Endothelial cell of umbilical vein (primary cell): Measurements from ENCODE around the gene PPFIA2. TPM values are rescaled to one million over a fixed set of nuclear protein-coding genes. Genes with fewer than 3 reads are reported as not detected.

Experiments used
- BruUV-seq: library from RNA; stranded (reverse); fragments of 400-500 nt; replicated peaks from 2 replicates; lab custom pipeline; 2021; lab: Mats Ljungman, UMichigan
- CTCF ChIA-PET: fragments of 300-600, 350-600 bp; sonication (Branson Sonifier 250); formaldehyde crosslinking; loops from one replicate; lab custom pipeline; 2021; ENCODE audit warnings: antibody characterized with exemption, inconsistent platforms; lab: Charles Lee
- POLR2A ChIA-PET: fragments of 300-600, 350-600 bp; sonication (Branson Sonifier 250); formaldehyde crosslinking; loops from one replicate; lab custom pipeline; 2021; ENCODE audit warnings: antibody characterized with exemption, inconsistent platforms; lab: Charles Lee
- DNase-seq: peaks from one replicate; pipeline ENCODE4 v3.0.0-alpha.2; 2011; ENCODE audit warnings: low read depth, low spot score
- FAIRE-seq: peaks from 2 replicates; lab custom pipeline; 2011; peaks lifted over from hg19 to GRCh38; lab: Jason Lieb, UNC
- H2AFZ ChIP-seq: 2 replicates; pipeline ENCODE4 v1.6.0; 2012; ENCODE audit warnings: low read depth, low read length, control low read depth, inconsistent platforms
- H3K27ac ChIP-seq: 2 replicates; pipeline ENCODE4 v1.5.1; 2011; ENCODE audit warnings: low read depth, mild to moderate bottlenecking, control low read depth, low read length, moderate library complexity; ENCODE audit not compliant: insufficient read depth
- H3K27me3 ChIP-seq, 2 experiments: 2 replicates each; pipeline versions ENCODE4 v1.6.0 to v1.6.1; 2011; ENCODE audit warnings: low read length in 2 of 2, mixed read lengths in 1 of 2; ENCODE audit not compliant: control insufficient read depth in 2 of 2, insufficient read depth in 2 of 2
- H3K36me3 ChIP-seq, 2 experiments: 2 replicates in 1 of 2; 3 replicates in 1 of 2; pipeline ENCODE4 v1.5.1; 2011; ENCODE audit warnings: low read length in 2 of 2, mild to moderate bottlenecking in 1 of 2, moderate library complexity in 1 of 2; ENCODE audit not compliant: control insufficient read depth in 2 of 2, insufficient read depth in 2 of 2; ENCODE audit errors: extremely low read depth in 1 of 2
- H3K4me1 ChIP-seq: 3 replicates; pipeline ENCODE4 v1.5.1; 2011; ENCODE audit warnings: mild to moderate bottlenecking, low read length; ENCODE audit not compliant: control insufficient read depth, insufficient read depth; ENCODE audit errors: extremely low read depth
- H3K4me2 ChIP-seq: 2 replicates; pipeline ENCODE4 v1.6.1; 2011; ENCODE audit warnings: low read length, control low read depth, mixed read lengths; ENCODE audit not compliant: insufficient read depth
- H3K4me3 ChIP-seq, 3 experiments: fragments of 200-600 bp in 1 of 3; sonication (generic), shearing (Covaris generic) in 1 of 3; replicated peaks in 1 of 3; 2 replicates each; pipeline ENCODE4 v1.5.1; 2011 to 2016; ENCODE audit warnings: control low read depth in 3 of 3, low read length in 3 of 3, mild to moderate bottlenecking in 2 of 3, inconsistent platforms in 1 of 3, low read depth in 1 of 3, moderate library complexity in 1 of 3; ENCODE audit not compliant: insufficient read depth in 1 of 3
- H3K79me2 ChIP-seq: 2 replicates; pipeline ENCODE4 v1.6.0; 2012; ENCODE audit warnings: low read length, inconsistent platforms; ENCODE audit not compliant: control insufficient read depth, insufficient read depth
- H3K9ac ChIP-seq: replicated peaks from 2 replicates; pipeline ENCODE3; 2011; ENCODE audit warnings: low read length, control low read depth; ENCODE audit not compliant: insufficient read depth; ENCODE audit errors: extremely low read depth
- H3K9me1 ChIP-seq: replicated peaks from 3 replicates; pipeline ENCODE4 v1.6.0; 2011; ENCODE audit warnings: mild to moderate bottlenecking, low read length; ENCODE audit not compliant: control insufficient read depth, insufficient read depth; ENCODE audit errors: extremely low read depth
- H3K9me3 ChIP-seq: replicated peaks from 2 replicates; pipeline ENCODE4 v1.5.1; 2012; ENCODE audit warnings: low read length, inconsistent platforms; ENCODE audit not compliant: control insufficient read depth, insufficient read depth
- H4K20me1 ChIP-seq: replicated peaks from 2 replicates; pipeline ENCODE3; 2011; ENCODE audit warnings: mild to moderate bottlenecking, low read length; ENCODE audit not compliant: control insufficient read depth, insufficient read depth; ENCODE audit errors: extremely low read depth
- CTCF ChIP-seq, 2 donors: IDR thresholded peaks; 1 replicate in 1 of 2; 2 replicates in 1 of 2; pipeline ENCODE4 v1.5.1; 2011; ENCODE audit warnings: low read length in 2 of 2, mild to moderate bottlenecking in 2 of 2, moderate library complexity in 2 of 2, control low read depth in 1 of 2, inconsistent platforms in 1 of 2, low read depth in 1 of 2; ENCODE audit not compliant: insufficient read depth in 1 of 2; ENCODE audit errors: extremely low read depth in 1 of 2
- EZH2 ChIP-seq: IDR thresholded peaks from 2 replicates; pipeline ENCODE4 v1.6.1; 2012; ENCODE audit warnings: borderline replicate concordance, low read depth, mild to moderate bottlenecking, moderate library complexity, low read length, inconsistent platforms; ENCODE audit not compliant: severe bottlenecking
- FOS ChIP-seq: IDR thresholded peaks from 2 replicates; pipeline ENCODE4 v1.6.1; 2011; ENCODE audit warnings: mild to moderate bottlenecking, low read length, moderate library complexity, borderline replicate concordance; ENCODE audit not compliant: insufficient read depth
- JUN ChIP-seq: IDR thresholded peaks from 2 replicates; pipeline ENCODE4 v1.6.1; 2011; ENCODE audit warnings: borderline replicate concordance, low read depth; ENCODE audit not compliant: insufficient read length, insufficient read depth
- MAX ChIP-seq: IDR thresholded peaks from 2 replicates; pipeline ENCODE4 v1.6.1; 2011; ENCODE audit not compliant: insufficient read depth, insufficient read length
- MYC ChIP-seq: IDR thresholded peaks from one replicate; pipeline ENCODE4 v1.6.1; 2011; ENCODE audit warnings: mild to moderate bottlenecking, low read depth, low read length
- POLR2A ChIP-seq: IDR thresholded peaks from 2 replicates; pipeline ENCODE4 v1.6.1; 2012; ENCODE audit warnings: low read depth, mild to moderate bottlenecking, control low read depth, low read length
- POLR2AphosphoS5 ChIP-seq: IDR thresholded peaks from 2 replicates; pipeline ENCODE4 v1.6.1; 2012; ENCODE audit warnings: low read depth, mild to moderate bottlenecking, control low read depth, low read length, moderate library complexity; ENCODE audit not compliant: insufficient read depth
- dilution Hi-C: fragments of 300-500 bp; cut with MboI; formaldehyde crosslinking; loops from one replicate; pipeline ENCODE4 v1.15.0; 2019; ENCODE audit warnings: low sequenced_read_pairs; ENCODE audit not compliant: extremely low pct_ligation_motif_present
- intact Hi-C: fragments of 100-400 bp; cut with micrococcal nuclease; formaldehyde crosslinking; loops from one replicate; pipeline ENCODE4 v1.10.0; 2022
- polyA plus RNA-seq, 4 experiments: library from polyadenylated mRNA; depleted of rRNA in 3 of 4; stranded (reverse) in 3 of 4; unstranded in 1 of 4; fragments of >200 nt; gene quantifications; 2 replicates each; pipeline versions ENCODE4 v1.2.1 to v1.2.3, GENCODE V29; 2011 to 2012; ENCODE audit warnings: missing spikeins in 1 of 4
- total RNA-seq: library from RNA; stranded (reverse); gene quantifications from 2 replicates; pipeline ENCODE4 v1.2.3, GENCODE V29; 2021

Gene PPFIA2
- total and polyA plus RNA-seq, 2 donors (not counting 3 experiments of a cell fraction or from before 2014, with no cell fraction given), result not detected

DNA sequence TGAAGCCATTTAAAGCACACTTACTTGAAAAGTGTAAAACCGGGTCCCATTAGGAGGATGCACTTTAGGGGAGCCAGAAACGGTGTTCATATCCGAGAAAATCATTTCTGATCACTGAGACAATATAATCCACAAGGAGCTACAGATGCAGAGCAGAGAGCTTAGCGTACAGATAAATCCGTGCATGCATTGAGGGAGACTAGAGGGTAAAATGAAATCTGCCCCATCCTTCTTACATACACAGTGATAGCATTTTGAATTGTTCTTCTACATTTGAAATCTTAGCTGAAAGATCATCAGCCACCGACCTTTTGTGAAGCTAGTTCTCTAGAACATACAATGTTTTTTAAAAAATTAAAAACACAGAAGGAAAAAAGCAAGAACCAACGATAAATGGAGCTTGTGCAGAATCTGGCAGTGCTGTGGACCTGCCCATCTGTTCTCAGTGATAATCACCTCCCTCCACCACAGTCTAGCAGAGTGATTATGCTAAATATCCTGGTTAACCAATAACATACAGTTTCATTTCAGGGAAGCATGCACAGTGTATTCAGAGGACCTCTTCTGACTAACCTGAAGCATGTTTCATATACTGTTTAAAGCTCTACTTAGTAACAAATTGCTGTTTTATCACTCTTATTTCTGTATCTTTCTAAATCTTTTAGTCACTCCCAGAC lies 161.1 kb downstream of the PPFIA2 start:
- Histone ChIP-seq H3K9me1 (no peaks in the 10 kb centered on the region), H3K4me3 (no peak overlapping the region), H3K79me2 (no peaks in the 10 kb centered on the region), H3K4me1 (no peaks in the 10 kb centered on the region), H2AFZ (no peak overlapping the region), H3K9ac (no peak overlapping the region), H3K27me3 (no peaks in the 10 kb centered on the region), H3K9me3 (no peaks in the 10 kb centered on the region), H3K36me3 (no peaks in the 10 kb centered on the region), H3K4me2 (no peak overlapping the region), H4K20me1 (no peaks in the 10 kb centered on the region), H3K27ac (no peak overlapping the region)
- intact Hi-C loops, result no loop called here
- no peak for TF ChIP-seq MYC
- TF ChIP-seq JUN, result no peak
- TF ChIP-seq MAX, result no peak
- TF ChIP-seq POLR2AphosphoS5, result no peak
- TF ChIP-seq EZH2, result no peak
- BruUV-seq, result no TSS peak
- ChIA-PET POLR2A (no interaction called here), CTCF (interaction anchor here (1.0 kb wide), 1 partner anchor 12 kb away, joined by 3 read pairs; no protein-coding TSS in a partner anchor)
- DNase-seq, result no peak
- no peak for FAIRE-seq
- dilution Hi-C loops, result no loop called here

GRCh38 chr12:81596558-81596957 lies 162.6 kb downstream of the PPFIA2 start:
- Histone ChIP-seq H3K36me3 (no peaks in the 10 kb centered on the region), H3K9me1 (no peaks in the 10 kb centered on the region), H3K4me3 (no peak overlapping the region), H3K27ac (no peak overlapping the region), H3K79me2 (no peaks in the 10 kb centered on the region), H3K4me2 (no peak overlapping the region), H3K9ac (no peak overlapping the region), H4K20me1 (no peaks in the 10 kb centered on the region), H3K4me1 (no peaks in the 10 kb centered on the region), H3K9me3 (no peaks in the 10 kb centered on the region), H3K27me3 (no peaks in the 10 kb centered on the region), H2AFZ (no peak overlapping the region)
- intact Hi-C loops (no loop called here), dilution Hi-C loops (no loop called here)
- TF ChIP-seq CTCF (IDR thresholded peaks at IDR 0.05; ENCODE audit: extremely low read depth in 1 of 2, insufficient read depth in 1 of 2, low read depth in 1 of 2, low read length in 2 of 2) (no peak), POLR2A (no peak), MAX (no peak), FOS (no peak)
- CTCF ChIA-PET, result no interaction called here
- FAIRE-seq (no peak), DNase-seq (no peak)
- BruUV-seq, result no TSS peak
- POLR2A ChIA-PET, result no interaction called here
